Iris pigment epithelial cell (primary cell): Measurements from ENCODE around the gene ABHD11.
"Not testable (repeated sequence)": the region's sequence is repeated elsewhere in the genome, so short reads cannot be mapped to it uniquely, and the experiment has no call there.

Experiments used
- DNase-seq: peaks from one replicate; pipeline ENCODE4 v3.0.0-alpha.2; 2011; ENCODE audit warnings: low read depth

ABHD11 gene

GRCh38 chr7:73738612-73739386 is at the start of gene ABHD11:
Gene ABHD11, minus strand, starts transcription at chr7:73738802. Its CDS starts 32 bp downstream, at chr7:73738770.
- peak; percentile 96 for DNase-seq

GRCh38 chr7:73787786-73788048 is 49.1 kb upstream of the ABHD11 start:
- not testable (repeated sequence) for DNase-seq

- no peak for DNase-seq
Measured at GRCh38 chr7:73786588-73786987, 48.0 kb upstream of the ABHD11 start.

GRCh38 chr7:73779517-73779916 is 40.9 kb upstream of the ABHD11 start:
- no peak for DNase-seq

- no peak for DNase-seq
Measured at GRCh38 chr7:73778801-73779389, 40.3 kb upstream of the ABHD11 start.

GRCh38 chr7:73774923-73775322 is 36.3 kb upstream of the ABHD11 start:
- peak; percentile 24 for DNase-seq

GRCh38 chr7:73773700-73774517 is 35.3 kb upstream of the ABHD11 start:
- DNase-seq = no peak

GRCh38 chr7:73770860-73771670 is 32.5 kb upstream of the ABHD11 start:
- DNase-seq = no peak

- peak; percentile 18 for DNase-seq
Measured at GRCh38 chr7:73770002-73770859, 31.6 kb upstream of the ABHD11 start, which contains the start of gene CLDN3. Gene CLDN3, minus strand, starts transcription at chr7:73770270. Its CDS starts 221 bp downstream, at chr7:73770049.

- no peak for DNase-seq
Measured at GRCh38 chr7:73769481-73770001, 30.9 kb upstream of the ABHD11 start.

- DNase-seq = no peak
Measured at GRCh38 chr7:73768641-73769480, 30.3 kb upstream of the ABHD11 start.

- no peak for DNase-seq
Measured at GRCh38 chr7:73766556-73767229, 28.1 kb upstream of the ABHD11 start.

- DNase-seq = no peak
Measured at GRCh38 chr7:73762659-73762999, 24.0 kb upstream of the ABHD11 start.

GRCh38 chr7:73761854-73762658 is 23.5 kb upstream of the ABHD11 start:
- DNase-seq = no peak

- DNase-seq = no peak
Measured at GRCh38 chr7:73758581-73759138, 20.1 kb upstream of the ABHD11 start.

- DNase-seq = no peak
Measured at GRCh38 chr7:73749931-73750776, 11.6 kb upstream of the ABHD11 start.

GRCh38 chr7:73746378-73746777 is 7.8 kb upstream of the ABHD11 start:
- no peak for DNase-seq
